Stimulated activated naive CD8-positive, alpha-beta T cell treated with anti-CD3 and anti-CD28 coated beads, Interleukin-15, Interleukin-2, amounts not matched to agents 100 ng/mL and 50 ng/mL, for 24 hours (primary cell): ENCODE measurements around the gene SVIL.
"Not testable (repeated sequence)": the region's sequence is repeated elsewhere in the genome, so short reads cannot be mapped to it uniquely, and the experiment has no call there.

Experiments used
- H3K27ac Mint-ChIP-seq: one replicate; pipeline ENCODE4 v1.8.0; 2021; ENCODE audit warnings: mild to moderate bottlenecking, mixed read lengths
- H3K27me3 Mint-ChIP-seq: one replicate; pipeline ENCODE4 v1.8.0; 2021; ENCODE audit warnings: mixed read lengths
- H3K36me3 Mint-ChIP-seq: one replicate; pipeline ENCODE4 v1.8.0; 2021; ENCODE audit warnings: low read depth, mixed read lengths
- H3K4me1 Mint-ChIP-seq: one replicate; pipeline ENCODE4 v1.8.0; 2021; ENCODE audit warnings: low read depth, mixed read lengths
- H3K4me3 Mint-ChIP-seq: one replicate; pipeline ENCODE4 v1.8.0; 2021; ENCODE audit warnings: mild to moderate bottlenecking, mixed read lengths
- H3K9me3 Mint-ChIP-seq: one replicate; pipeline ENCODE4 v1.8.0; 2021; ENCODE audit warnings: mixed read lengths

The SVIL gene

GRCh38 chr10:29637537-29637936 lies 2.8 kb upstream of the SVIL start:
- Mint-ChIP-seq H3K36me3 (peaks cover 12% of the 10 kb centered on the region), H3K9me3 (no peaks in the 10 kb centered on the region), H3K27ac (no peak overlapping the region), H3K4me1 (peaks cover 52% of the 10 kb centered on the region), H3K4me3 (no peak overlapping the region), H3K27me3 (no peaks in the 10 kb centered on the region)

GRCh38 chr10:29636178-29636577 lies 1.4 kb upstream of the SVIL start:
- Mint-ChIP-seq H3K36me3 (peaks cover 12% of the 10 kb centered on the region), H3K27ac (peak overlapping the region; percentile 72), H3K4me1 (peaks cover 54% of the 10 kb centered on the region), H3K27me3 (no peaks in the 10 kb centered on the region), H3K4me3 (peak overlapping the region; percentile 56), H3K9me3 (no peaks in the 10 kb centered on the region)

- Mint-ChIP-seq H3K9me3 (no peaks in the 10 kb centered on the region), H3K27ac (peak overlapping the region; percentile 72), H3K4me3 (peak overlapping the region; percentile 56), H3K4me1 (peaks cover 57% of the 10 kb centered on the region), H3K27me3 (no peaks in the 10 kb centered on the region), H3K36me3 (peaks cover 12% of the 10 kb centered on the region)
Observed at GRCh38 chr10:29635711-29636144, 957 bp upstream of the SVIL start.

GRCh38 chr10:29634105-29634504 lies 666 bp downstream of the SVIL start:
- H3K9me3 Mint-ChIP-seq, result no peaks in the 10 kb centered on the region
- H3K36me3 Mint-ChIP-seq, result peaks cover 12% of the 10 kb centered on the region
- no peak overlapping the region for H3K27ac Mint-ChIP-seq
- H3K4me3 Mint-ChIP-seq, result no peak overlapping the region
- peaks cover 53% of the 10 kb centered on the region for H3K4me1 Mint-ChIP-seq
- no peaks in the 10 kb centered on the region for H3K27me3 Mint-ChIP-seq

- peaks cover 4% of the 10 kb centered on the region for H3K36me3 Mint-ChIP-seq
- H3K9me3 Mint-ChIP-seq, result no peaks in the 10 kb centered on the region
- H3K27me3 Mint-ChIP-seq, result no peaks in the 10 kb centered on the region
- H3K4me3 Mint-ChIP-seq, result no peak overlapping the region
- H3K4me1 Mint-ChIP-seq, result peaks cover 40% of the 10 kb centered on the region
- no peak overlapping the region for H3K27ac Mint-ChIP-seq
Observed at GRCh38 chr10:29631049-29631339, 3.8 kb downstream of the SVIL start.

GRCh38 chr10:29630205-29631048 lies 4.3 kb downstream of the SVIL start:
- Mint-ChIP-seq H3K36me3 (peaks cover 4% of the 10 kb centered on the region), H3K27me3 (no peaks in the 10 kb centered on the region), H3K27ac (no peak overlapping the region), H3K4me3 (no peak overlapping the region), H3K9me3 (no peaks in the 10 kb centered on the region), H3K4me1 (peaks cover 34% of the 10 kb centered on the region)

- Mint-ChIP-seq H3K36me3 (peaks cover 10% of the 10 kb centered on the region), H3K9me3 (no peaks in the 10 kb centered on the region), H3K27ac (no peak overlapping the region), H3K27me3 (no peaks in the 10 kb centered on the region), H3K4me1 (peaks cover 20% of the 10 kb centered on the region), H3K4me3 (no peak overlapping the region)
Observed at GRCh38 chr10:29628912-29629526, 5.8 kb downstream of the SVIL start.

GRCh38 chr10:29628311-29628710 lies 6.5 kb downstream of the SVIL start:
- Mint-ChIP-seq H3K4me3 (no peak overlapping the region), H3K4me1 (peaks cover 13% of the 10 kb centered on the region), H3K36me3 (peaks cover 10% of the 10 kb centered on the region), H3K9me3 (no peaks in the 10 kb centered on the region), H3K27ac (no peak overlapping the region), H3K27me3 (no peaks in the 10 kb centered on the region)

GRCh38 chr10:29627201-29628132 lies 7.3 kb downstream of the SVIL start:
- no peaks in the 10 kb centered on the region for H3K9me3 Mint-ChIP-seq
- H3K36me3 Mint-ChIP-seq, result peaks cover 10% of the 10 kb centered on the region
- H3K27ac Mint-ChIP-seq, result no peak overlapping the region
- peaks cover 4% of the 10 kb centered on the region for H3K4me1 Mint-ChIP-seq
- H3K27me3 Mint-ChIP-seq, result no peaks in the 10 kb centered on the region
- no peak overlapping the region for H3K4me3 Mint-ChIP-seq

GRCh38 chr10:29624357-29624756 lies 10.4 kb downstream of the SVIL start:
- not testable (repeated sequence) for H3K9me3 Mint-ChIP-seq, H3K4me1 Mint-ChIP-seq

GRCh38 chr10:29623797-29624196 lies 11.0 kb downstream of the SVIL start:
- peaks cover 10% of the 10 kb centered on the region for H3K36me3 Mint-ChIP-seq
- H3K4me3 Mint-ChIP-seq, result no peak overlapping the region
- H3K9me3 Mint-ChIP-seq, result no peaks in the 10 kb centered on the region
- no peak overlapping the region for H3K27ac Mint-ChIP-seq
- H3K4me1 Mint-ChIP-seq, result no peaks in the 10 kb centered on the region
- no peaks in the 10 kb centered on the region for H3K27me3 Mint-ChIP-seq

More at GRCh38 chr10:29624357-29624756, 10.4 kb downstream of the SVIL start:
- not testable (repeated sequence) for H3K27ac Mint-ChIP-seq, H3K4me3 Mint-ChIP-seq, H3K27me3 Mint-ChIP-seq
- H3K36me3 Mint-ChIP-seq, result peaks cover 10% of the 10 kb centered on the region

GRCh38 chr10:29622382-29622922 lies 12.3 kb downstream of the SVIL start:
- Mint-ChIP-seq H3K27ac (no peak overlapping the region), H3K4me1 (no peaks in the 10 kb centered on the region), H3K27me3 (no peaks in the 10 kb centered on the region)

GRCh38 chr10:29621161-29621560 lies 13.6 kb downstream of the SVIL start:
- H3K9me3 Mint-ChIP-seq, result no peaks in the 10 kb centered on the region
- no peaks in the 10 kb centered on the region for H3K27me3 Mint-ChIP-seq
- no peak overlapping the region for H3K4me3 Mint-ChIP-seq
- peaks cover 7% of the 10 kb centered on the region for H3K36me3 Mint-ChIP-seq
- H3K4me1 Mint-ChIP-seq, result no peaks in the 10 kb centered on the region
- H3K27ac Mint-ChIP-seq, result no peak overlapping the region

More at GRCh38 chr10:29622382-29622922, 12.3 kb downstream of the SVIL start:
- H3K36me3 Mint-ChIP-seq, result peaks cover 10% of the 10 kb centered on the region
- H3K9me3 Mint-ChIP-seq, result no peaks in the 10 kb centered on the region
- no peak overlapping the region for H3K4me3 Mint-ChIP-seq

- H3K4me1 Mint-ChIP-seq, result no peaks in the 10 kb centered on the region
Observed at GRCh38 chr10:29620112-29620690, 14.6 kb downstream of the SVIL start.

More at GRCh38 chr10:29620112-29620690, 14.6 kb downstream of the SVIL start:
- H3K27me3 Mint-ChIP-seq, result no peaks in the 10 kb centered on the region
- peaks cover 6% of the 10 kb centered on the region for H3K36me3 Mint-ChIP-seq
- H3K9me3 Mint-ChIP-seq, result no peaks in the 10 kb centered on the region
- no peak overlapping the region for H3K27ac Mint-ChIP-seq
- no peak overlapping the region for H3K4me3 Mint-ChIP-seq
